ENCODE measurements around the gene MRPS23. TPM values are rescaled to one million over a fixed set of nuclear protein-coding genes. Genes with fewer than 3 reads are reported as not detected.

Gene MRPS23
- total and polyA plus RNA-seq, 8 donors = 5.8 to 25.4 (median 15.2) TPM

GRCh38 chr17:57886020-57886419, 36.2 kb upstream of the MRPS23 start:
- FAIRE-seq (no peak), DNase-seq (no peak), ATAC-seq (no peak)
- no peak overlapping the region for H3K4me3 ChIP-seq
- no peaks in the 10 kb centered on the region for H3K9me3 ChIP-seq
- intact Hi-C loops (cut with DNase I) = no loop called here
- H3K27ac ChIP-seq = no peak overlapping the region
- H3K4me1 ChIP-seq = peaks cover 18 to 19% (median 19%) of the 10 kb centered on the region in 3 donors
- WGBS, 2 donors = 87% methylated on average over 4 of the region's 4 CpGs
- H3K36me3 ChIP-seq = no peaks in the 10 kb centered on the region
- H3K27me3 ChIP-seq = no peaks in the 10 kb centered on the region
- no peak for TF ChIP-seq CTCF (IDR thresholded peaks at IDR 0.05)

GRCh38 chr17:57885148-57885915, 35.5 kb upstream of the MRPS23 start:
- WGBS, 2 donors = 90 to 93% methylated on average over 61 to 67 of the region's 67 CpGs
- H3K4me3 ChIP-seq = no peak overlapping the region
- no peaks in the 10 kb centered on the region for H3K9me3 ChIP-seq
- no peak overlapping the region for H3K27ac ChIP-seq
- FAIRE-seq (no peak), ATAC-seq (no peak), DNase-seq (no peak)
- no peak for TF ChIP-seq CTCF (IDR thresholded peaks at IDR 0.05)
- no peaks in the 10 kb centered on the region for H3K36me3 ChIP-seq
- H3K4me1 ChIP-seq = peaks cover 12 to 14% (median 12%) of the 10 kb centered on the region in 3 donors
- H3K27me3 ChIP-seq = no peaks in the 10 kb centered on the region
- intact Hi-C loops (cut with DNase I) = no loop called here

DNA sequence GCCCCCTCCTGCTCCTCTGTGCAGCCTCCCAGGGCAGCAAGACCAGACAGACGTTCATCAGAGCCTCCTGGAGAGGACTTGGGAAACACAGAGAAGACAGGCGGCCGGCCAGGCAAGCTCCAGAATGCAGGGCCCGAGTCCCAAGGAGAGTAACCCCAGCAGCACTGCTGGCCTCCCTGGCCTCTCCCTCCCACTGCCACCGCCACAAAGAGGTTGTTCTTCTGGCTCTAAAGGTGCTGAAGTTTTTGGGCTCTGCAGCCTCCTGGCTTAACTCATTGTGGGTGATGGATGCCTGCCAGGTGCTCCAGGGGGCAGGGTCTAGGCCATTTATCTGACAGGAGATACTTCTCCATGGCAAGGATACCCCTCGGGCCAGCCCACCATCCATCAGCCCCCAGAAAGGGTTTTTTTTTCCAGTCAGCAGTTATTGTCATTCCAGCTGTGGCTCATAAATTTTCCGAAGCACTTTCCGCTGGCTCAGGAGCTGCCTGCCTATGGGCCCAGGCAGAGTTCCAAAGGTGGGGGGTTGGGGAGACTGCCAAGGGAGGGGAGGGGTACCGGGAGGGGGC, 32.0 kb upstream of the MRPS23 start:
- peaks cover 0 to 7% (median 5%) of the 10 kb centered on the region in 3 donors for H3K36me3 ChIP-seq
- TF ChIP-seq CTCF (IDR thresholded peaks at IDR 0.05) = no peak
- peaks cover 0 to 5% (median 0%) of the 10 kb centered on the region in 3 donors for H3K4me1 ChIP-seq
- 57 to 73% methylated on average over 9 of the region's 9 CpGs for WGBS, 2 donors
- H3K27me3 ChIP-seq = no peaks in the 10 kb centered on the region
- H3K27ac ChIP-seq = peak overlapping the region; percentile 31 to 50 (median 45)
- FAIRE-seq (no peak), DNase-seq (peak in 1 of 6 donors; percentile 62), ATAC-seq (peak in 1 of 4 donors; percentile 11)
- no peak overlapping the region for H3K4me3 ChIP-seq
- no peaks in the 10 kb centered on the region for H3K9me3 ChIP-seq
- intact Hi-C loops (cut with DNase I) = no loop called here

DNA sequence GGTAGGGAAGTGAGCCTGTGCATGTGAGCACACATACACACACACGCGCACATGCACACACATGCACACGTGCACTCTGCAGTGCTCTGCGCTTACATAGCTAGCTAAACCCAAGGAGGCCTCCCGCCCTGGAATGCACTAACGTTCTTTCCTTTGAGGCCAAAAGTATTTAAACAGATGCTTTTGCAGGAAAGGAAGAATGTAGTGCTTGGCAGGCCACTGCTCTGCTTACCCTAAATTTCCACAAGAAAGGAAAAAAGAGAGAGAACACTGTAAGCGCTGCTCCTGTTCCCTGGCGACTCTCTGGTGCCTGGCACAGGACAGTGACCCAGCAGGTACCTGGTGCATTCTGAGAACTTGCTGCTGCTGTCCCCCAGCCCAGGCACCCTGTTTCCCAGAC, 31.3 kb upstream of the MRPS23 start:
- FAIRE-seq (no peak), DNase-seq (no peak), ATAC-seq (no peak)
- no peaks in the 10 kb centered on the region for H3K27me3 ChIP-seq
- peak overlapping the region; percentile 31 to 50 (median 45) for H3K27ac ChIP-seq
- H3K36me3 ChIP-seq = peaks cover 0 to 7% (median 5%) of the 10 kb centered on the region in 3 donors
- H3K4me3 ChIP-seq = no peak overlapping the region
- no peak for TF ChIP-seq CTCF (IDR thresholded peaks at IDR 0.05)
- WGBS, 2 donors = 78 to 79% methylated on average over 8 of the region's 8 CpGs
- H3K9me3 ChIP-seq = no peaks in the 10 kb centered on the region
- intact Hi-C loops (cut with DNase I) = no loop called here
- H3K4me1 ChIP-seq = peaks cover 0 to 5% (median 0%) of the 10 kb centered on the region in 3 donors

DNA sequence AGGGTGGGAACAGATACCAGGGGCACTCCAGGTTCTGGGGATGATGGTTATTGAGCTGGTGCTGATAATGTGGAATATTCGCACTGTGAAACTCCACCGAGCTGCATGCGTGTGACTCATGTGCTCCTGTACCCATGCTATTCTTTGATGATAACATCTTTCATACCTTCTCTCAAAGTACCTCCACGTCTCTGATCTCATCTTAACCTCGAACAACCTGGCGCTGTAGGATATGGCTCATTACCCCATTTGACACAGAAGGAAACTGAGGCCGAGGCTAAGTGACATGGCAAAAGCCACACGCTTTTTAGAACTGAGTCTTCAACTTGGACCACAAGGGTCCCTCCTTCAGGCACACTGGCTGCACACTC, 30.2 kb upstream of the MRPS23 start:
- Histone ChIP-seq H3K4me3 (no peak overlapping the region), H3K27ac (peak overlapping the region; percentile 1 to 62 (median 38)), H3K36me3 (peaks cover 0 to 7% (median 5%) of the 10 kb centered on the region in 3 donors), H3K27me3 (no peaks in the 10 kb centered on the region), H3K9me3 (no peaks in the 10 kb centered on the region), H3K4me1 (peaks cover 0 to 9% (median 5%) of the 10 kb centered on the region in 3 donors)
- intact Hi-C loops (cut with DNase I) = no loop called here
- FAIRE-seq (no peak), ATAC-seq (peak in 1 of 4 donors; percentile 2), DNase-seq (no peak)
- no peak for TF ChIP-seq CTCF (IDR thresholded peaks at IDR 0.05)
- 68 to 77% methylated on average over 8 of the region's 8 CpGs for WGBS, 2 donors

All from pancreas (tissue), 10 donors.